Mammary epithelial cell (primary cell): ENCODE results near the gene AIF1L.

Experiments
- EZH2 ChIP-seq: IDR thresholded peaks from 2 replicates; pipeline ENCODE4 v1.6.1; 2012; ENCODE audit warnings: low read length, inconsistent platforms, borderline replicate concordance
- TF ChIP-seq, protein P1 (sequence below), 2 donors: IDR thresholded peaks in 1 of 2; conservative IDR thresholded peaks in 1 of 2; 2 replicates each; pipeline ENCODE4 v1.5.1; 2011 to 2012; ENCODE audit warnings: inconsistent platforms in 2 of 2, low read length in 2 of 2, mild to moderate bottlenecking in 2 of 2, control low read depth in 1 of 2, low read depth in 1 of 2; ENCODE audit not compliant: insufficient read depth in 1 of 2; ENCODE audit errors: extremely low read depth in 1 of 2

DNA sequence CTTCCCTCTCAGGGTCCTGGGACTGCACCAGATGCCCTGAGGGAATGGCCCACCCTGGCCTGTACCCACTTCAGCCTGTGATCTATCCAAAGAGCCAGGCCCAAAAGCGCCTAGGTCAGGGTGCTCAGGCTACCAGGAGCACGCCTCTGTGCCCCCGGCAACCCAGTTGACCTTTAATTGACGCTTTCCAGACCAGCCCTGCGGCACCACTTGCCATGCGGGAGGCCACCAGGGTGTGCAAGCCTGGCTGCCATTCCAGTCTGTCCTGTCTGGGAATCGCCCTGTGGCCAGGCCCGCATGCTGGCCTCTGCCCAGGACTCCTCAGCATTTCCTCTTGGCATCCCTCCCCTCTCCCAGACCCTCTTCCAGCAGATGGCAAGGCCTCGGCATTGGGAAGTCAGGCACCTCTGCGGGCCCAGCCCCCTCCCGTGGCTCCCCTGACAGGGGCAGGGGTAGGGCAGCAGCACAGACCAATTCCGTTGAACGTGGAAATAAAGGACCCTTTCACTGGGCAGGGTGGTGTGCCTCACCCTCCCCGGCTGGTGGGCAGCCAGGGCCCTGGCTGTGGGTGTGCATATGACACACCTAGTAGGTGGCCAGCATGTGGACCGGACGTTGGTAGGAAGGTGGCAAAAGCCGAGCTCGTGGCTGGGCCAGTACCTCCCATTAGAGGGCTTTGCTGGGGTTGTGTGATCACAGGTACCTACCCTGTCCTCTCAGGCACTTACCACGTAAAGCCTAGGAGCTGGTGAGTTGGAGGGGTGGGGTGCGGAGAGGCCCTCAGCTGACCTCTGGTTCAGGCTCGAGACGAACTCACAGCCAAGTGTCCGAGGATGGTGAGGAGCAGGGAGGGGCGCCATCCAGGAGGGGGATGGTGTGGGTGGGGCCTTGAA, 3.5 kb upstream of the AIF1L start:
- TF ChIP-seq, protein P1, sequence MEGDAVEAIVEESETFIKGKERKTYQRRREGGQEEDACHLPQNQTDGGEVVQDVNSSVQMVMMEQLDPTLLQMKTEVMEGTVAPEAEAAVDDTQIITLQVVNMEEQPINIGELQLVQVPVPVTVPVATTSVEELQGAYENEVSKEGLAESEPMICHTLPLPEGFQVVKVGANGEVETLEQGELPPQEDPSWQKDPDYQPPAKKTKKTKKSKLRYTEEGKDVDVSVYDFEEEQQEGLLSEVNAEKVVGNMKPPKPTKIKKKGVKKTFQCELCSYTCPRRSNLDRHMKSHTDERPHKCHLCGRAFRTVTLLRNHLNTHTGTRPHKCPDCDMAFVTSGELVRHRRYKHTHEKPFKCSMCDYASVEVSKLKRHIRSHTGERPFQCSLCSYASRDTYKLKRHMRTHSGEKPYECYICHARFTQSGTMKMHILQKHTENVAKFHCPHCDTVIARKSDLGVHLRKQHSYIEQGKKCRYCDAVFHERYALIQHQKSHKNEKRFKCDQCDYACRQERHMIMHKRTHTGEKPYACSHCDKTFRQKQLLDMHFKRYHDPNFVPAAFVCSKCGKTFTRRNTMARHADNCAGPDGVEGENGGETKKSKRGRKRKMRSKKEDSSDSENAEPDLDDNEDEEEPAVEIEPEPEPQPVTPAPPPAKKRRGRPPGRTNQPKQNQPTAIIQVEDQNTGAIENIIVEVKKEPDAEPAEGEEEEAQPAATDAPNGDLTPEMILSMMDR (conservative IDR thresholded peaks at IDR 0.05 in 1 of 2, IDR thresholded peaks at IDR 0.05 in 1 of 2; ENCODE audit: extremely low read depth in 1 of 2, insufficient read depth in 1 of 2, low read depth in 1 of 2, low read length in 2 of 2), result no peak
- no peak for TF ChIP-seq EZH2
